ENCODE data around the gene KRT1.

DNA sequence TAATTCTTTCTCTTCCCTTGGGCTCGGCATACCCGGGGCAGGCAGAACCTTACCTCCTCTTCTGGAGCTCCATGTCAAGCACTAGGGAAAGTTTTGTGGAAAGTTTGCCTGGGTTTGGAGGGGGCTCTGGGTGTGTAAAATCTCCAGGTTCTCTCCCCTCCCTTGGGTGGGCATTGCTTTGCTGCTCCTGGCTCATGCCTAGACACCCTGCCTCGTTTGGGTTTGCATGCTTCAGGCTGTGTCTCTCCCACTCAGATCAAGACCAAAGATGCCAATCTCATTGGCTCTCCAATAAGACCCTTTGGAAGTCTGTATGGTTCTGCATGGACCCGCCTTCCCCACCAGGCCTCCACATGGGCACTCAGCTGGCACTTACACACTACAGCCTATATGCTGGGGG, 22.0 kb downstream of the KRT1 start:
- TF ChIP-seq, protein P1, sequence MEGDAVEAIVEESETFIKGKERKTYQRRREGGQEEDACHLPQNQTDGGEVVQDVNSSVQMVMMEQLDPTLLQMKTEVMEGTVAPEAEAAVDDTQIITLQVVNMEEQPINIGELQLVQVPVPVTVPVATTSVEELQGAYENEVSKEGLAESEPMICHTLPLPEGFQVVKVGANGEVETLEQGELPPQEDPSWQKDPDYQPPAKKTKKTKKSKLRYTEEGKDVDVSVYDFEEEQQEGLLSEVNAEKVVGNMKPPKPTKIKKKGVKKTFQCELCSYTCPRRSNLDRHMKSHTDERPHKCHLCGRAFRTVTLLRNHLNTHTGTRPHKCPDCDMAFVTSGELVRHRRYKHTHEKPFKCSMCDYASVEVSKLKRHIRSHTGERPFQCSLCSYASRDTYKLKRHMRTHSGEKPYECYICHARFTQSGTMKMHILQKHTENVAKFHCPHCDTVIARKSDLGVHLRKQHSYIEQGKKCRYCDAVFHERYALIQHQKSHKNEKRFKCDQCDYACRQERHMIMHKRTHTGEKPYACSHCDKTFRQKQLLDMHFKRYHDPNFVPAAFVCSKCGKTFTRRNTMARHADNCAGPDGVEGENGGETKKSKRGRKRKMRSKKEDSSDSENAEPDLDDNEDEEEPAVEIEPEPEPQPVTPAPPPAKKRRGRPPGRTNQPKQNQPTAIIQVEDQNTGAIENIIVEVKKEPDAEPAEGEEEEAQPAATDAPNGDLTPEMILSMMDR (IDR thresholded peaks at IDR 0.05 in 8 of 11, conservative IDR thresholded peaks at IDR 0.05 in 3 of 11) = no peak
- no peak for TF ChIP-seq POLR2A (IDR thresholded peaks at IDR 0.05)
